HL-60/S4 treated with retinoic acid at 250 ng/mL for 4 days and 3 days (cell line): ENCODE results near the gene USP54.
"Not testable (repeated sequence)": the region's sequence is repeated elsewhere in the genome, so short reads cannot be mapped to it uniquely, and the experiment has no call there.

Experiments used
- in situ Hi-C: fragments of 300-500 bp; cut with MboI; formaldehyde crosslinking; loops from 2 replicates; pipeline ENCODE4 v1.7.0; 2022; ENCODE audit warnings: low sequenced_read_pairs

USP54 gene

DNA sequence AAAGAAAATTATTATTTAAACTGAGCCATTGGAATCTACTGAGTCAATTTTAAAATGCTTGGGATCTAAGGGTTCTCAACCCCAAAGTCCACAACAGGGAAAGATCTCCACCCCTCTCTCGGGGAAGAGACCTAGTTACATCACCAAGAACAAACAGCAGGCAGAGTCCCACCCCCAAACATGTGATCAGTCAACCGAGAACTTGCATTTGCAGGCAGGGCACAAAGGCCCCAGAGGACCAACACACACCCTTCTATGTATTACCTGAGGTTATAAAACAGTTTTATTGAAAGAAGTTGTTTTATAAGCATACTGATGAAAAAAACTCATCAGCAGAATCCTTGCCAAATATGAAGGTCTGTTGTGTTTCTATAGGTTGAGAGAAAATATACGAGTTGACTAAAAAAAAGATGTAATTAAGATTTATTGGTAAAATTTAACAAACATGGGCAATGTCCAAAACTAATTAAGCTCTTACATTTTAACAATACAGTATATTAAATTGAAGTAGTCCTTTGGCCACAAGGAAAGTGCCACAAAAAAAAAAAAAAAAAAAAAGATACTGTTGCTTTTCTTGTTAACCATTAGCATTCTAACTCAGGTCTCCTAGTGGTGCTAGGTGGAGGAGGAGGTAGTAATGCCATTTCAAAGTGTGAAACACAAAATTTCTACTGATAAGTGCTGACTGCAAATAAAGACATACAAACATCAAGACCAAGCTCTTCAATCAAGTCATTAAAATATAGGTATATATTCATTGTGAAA, 975 bp upstream of the USP54 start:
- in situ Hi-C loops: no loop called here

DNA sequence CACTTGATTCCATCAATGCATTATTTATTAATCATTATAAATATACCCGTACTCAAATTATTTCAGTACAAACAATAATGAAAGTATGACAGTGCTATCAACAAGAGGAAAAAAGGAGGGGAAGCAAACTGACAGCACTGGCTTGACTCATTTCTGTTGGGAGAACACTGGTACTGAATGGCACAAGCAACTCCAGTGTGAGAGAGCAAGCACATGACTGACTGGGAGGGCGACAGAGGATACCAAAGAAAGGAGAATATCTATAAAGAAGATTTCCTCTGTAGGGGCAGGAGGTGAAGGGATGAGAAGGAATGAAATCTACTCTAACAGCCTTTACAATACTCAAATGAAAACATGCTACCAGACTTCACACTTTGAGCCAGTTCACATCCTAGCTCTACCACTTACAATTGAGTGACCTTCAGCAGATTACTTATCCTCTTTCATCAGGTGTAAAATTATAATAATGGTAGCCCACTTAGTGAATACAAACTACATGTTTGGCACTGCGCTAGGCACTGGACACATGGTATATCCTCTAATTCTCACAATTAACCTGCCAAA, 1.5 kb downstream of the USP54 start:
- in situ Hi-C loops: no loop called here

DNA sequence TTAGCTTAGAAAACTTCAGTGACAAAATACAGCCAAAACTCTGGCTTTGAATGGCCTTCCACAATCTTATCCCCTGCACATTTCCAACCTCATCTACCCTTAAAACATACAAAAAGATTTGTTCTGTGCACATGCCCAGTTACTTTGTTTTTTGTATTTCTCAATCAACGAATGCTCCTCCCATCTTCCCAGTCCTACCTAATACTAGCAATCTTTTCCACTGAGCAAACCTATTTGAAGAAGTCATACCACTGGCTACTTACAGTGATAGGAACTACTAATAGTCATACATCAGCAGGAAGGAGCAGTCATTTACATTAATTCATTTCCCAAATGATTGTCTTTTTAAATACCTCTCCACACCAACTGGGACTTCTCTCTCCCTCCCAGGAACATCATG, 2.5 kb downstream of the USP54 start:
- in situ Hi-C loops: no loop called here

DNA sequence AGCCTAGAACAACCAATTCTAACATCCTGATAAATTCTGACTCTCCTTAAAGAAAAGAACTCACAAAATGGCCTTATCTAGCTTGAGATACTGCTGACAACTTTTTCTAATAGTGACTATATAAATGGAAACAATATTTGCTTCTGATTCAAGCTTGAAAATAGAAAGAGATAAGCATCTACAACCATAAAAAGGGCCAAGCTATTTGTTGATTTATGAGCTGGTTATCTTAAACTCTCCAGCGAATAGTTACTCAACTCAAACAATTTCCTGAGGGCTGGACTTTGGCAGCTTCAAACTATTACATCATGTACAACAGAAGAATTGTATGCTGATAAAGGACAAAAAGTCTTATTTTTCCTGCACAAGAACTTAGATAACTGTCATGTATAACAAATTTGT, 4.6 kb downstream of the USP54 start:
- in situ Hi-C loops: no loop called here

DNA sequence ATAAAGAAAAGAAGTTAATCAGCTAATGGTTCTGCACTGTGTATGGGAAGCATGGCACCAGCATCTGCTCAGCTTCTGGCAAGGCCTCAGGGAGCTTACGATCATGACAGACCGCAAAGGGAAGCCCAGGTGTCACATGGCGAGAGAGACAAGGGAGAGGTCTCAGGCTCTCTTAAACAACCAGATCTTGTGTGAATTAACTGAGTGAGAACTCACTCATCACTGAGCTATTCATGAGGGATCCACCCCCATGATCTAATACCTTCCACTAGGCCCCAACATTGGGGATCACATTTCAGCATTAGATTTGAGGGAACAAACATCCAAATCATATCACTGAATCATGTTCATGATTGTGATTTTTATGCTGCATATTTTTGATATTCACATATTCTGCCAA, 5.8 kb downstream of the USP54 start:
- in situ Hi-C loops: no loop called here

DNA sequence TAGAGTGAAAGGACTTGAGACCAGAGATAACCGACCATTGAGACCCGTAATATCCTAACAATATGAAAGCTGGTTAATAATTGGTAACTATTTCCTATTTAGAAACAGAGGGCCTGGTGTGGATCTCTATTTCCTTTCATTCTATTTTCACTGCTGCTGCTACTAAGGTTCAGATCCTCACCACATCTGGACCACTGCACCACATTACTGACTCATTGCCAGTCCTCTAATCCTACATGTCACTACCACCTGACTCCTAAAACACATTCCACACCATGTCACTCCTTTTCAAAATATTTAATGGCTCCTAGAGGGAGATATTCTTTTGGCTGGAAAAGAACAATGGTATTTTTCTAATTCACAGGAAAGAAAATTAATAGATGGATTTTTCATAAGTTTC, 6.4 kb downstream of the USP54 start:
- in situ Hi-C loops: no loop called here

DNA sequence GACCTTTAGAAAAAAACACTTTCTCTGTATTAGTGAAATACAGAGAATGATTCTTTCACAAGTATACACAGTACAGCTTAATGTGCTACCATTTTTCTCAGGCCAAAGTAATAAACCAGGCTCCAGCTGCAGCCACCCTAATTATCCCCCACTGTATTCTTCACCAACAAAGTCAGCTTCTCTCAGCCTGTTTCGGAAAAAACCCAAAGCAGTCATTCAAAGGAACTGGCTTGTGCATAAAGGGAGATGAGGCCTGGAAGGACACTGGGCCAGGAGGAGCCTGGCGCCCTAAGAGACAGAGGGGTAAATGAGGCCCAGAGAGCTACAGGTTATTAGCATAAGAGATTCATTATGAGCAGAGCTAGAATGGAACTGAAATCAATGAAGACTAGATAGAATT, 9.2 kb downstream of the USP54 start:
- in situ Hi-C loops: no loop called here

DNA sequence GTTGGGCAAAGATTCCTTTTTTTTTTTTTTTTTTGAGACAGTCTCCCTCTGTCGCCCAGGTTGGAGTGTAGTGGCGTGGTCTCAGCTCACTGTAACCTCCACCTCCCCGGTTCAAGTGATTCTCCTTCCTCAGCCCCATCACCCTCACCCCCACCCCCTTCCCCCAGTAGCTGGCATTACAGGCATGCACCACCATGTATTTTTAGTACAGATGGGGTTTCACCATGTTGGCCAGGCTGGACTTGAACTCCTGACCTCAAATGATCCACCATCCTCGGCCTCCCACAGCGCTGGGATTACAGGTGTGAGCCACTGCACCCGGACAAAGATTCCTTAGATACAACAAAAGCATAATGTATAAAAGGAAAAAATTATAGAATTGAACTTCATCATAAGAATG, 12.2 kb downstream of the USP54 start:
- in situ Hi-C loops: not testable (repeated sequence)

DNA sequence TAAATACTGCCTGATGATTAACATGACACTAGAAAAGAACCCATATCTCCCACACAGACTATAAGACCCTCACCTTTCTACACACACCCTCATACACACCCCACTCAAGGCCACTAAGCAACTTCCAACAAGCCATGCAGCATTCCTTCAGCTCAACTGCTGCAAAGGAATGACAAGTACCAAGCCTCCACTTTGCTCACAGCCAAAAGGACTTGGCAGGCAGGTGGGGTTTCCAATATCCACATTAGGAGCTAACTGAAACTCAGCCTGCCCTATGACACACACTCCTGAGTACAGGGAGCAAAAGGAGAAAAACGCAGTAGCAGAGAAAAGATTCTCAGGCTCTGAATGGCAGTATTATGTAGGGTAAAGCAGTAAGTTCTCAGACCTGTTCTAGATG, 13.4 kb downstream of the USP54 start:
- in situ Hi-C loops: no loop called here

DNA sequence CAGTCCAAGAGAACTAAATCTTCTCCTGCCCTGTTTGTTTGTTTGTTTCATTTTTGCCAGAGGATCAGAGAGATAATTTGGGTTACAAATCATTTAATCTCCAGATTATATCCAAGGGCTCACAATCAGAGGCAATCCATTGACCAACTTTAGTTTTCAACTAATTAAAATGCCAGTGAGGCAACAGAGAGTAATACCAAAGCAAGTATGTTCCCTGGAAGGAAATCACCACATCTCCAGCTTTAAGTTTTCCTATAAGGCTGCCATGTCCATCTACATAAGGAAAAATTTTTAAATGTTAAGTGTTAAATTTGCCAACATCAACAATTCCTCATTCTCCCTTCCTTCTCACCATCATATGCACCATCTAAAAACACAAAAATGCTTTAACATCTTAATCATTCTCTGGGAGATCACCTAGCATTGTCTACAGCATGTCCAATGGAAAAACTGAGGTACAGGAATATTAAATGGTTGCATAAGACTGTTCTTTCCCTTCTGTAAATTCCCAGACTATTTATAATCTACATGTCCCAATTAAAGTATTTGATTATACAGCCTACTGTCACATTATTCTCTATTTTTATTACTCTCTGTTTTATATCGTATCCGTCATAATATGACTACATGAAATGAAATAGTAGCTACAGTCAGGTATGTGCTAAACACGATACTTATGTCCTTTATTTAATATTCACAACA, 14.1 kb downstream of the USP54 start:
- in situ Hi-C loops: no loop called here

DNA sequence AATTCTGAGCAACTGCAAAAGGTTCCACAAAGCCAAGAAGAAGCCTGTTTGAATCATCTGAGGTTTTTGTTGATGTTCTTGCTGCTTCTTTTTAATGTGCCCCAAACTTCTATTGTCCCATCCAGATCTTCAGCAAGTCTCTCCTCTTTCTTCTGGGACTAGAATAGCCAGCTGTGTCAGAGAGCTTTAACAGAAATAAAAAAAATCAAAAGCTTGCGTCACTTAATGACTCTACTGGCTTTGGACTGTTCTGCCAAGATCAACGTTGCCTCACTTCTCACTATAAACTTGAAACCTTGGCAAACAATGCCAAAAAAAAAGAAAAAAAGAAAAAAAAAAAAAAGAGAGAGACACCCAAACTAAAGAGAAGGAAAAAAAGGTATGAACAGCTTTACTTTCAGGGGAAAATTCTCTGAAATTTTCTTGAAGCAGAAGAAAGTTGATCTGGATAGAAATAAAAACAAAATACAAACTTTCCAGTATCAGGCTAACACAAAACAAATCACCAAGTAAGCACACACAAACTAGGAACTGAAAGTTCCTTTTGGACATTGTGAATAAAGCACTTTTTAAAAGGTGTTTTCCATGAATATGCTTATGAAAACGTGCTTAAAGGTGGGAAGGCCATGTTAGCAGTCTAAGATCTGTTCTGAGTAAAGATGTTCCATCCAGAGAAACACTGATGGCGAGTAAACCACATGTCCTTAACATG, 14.8 kb downstream of the USP54 start:
- in situ Hi-C loops: no loop called here

DNA sequence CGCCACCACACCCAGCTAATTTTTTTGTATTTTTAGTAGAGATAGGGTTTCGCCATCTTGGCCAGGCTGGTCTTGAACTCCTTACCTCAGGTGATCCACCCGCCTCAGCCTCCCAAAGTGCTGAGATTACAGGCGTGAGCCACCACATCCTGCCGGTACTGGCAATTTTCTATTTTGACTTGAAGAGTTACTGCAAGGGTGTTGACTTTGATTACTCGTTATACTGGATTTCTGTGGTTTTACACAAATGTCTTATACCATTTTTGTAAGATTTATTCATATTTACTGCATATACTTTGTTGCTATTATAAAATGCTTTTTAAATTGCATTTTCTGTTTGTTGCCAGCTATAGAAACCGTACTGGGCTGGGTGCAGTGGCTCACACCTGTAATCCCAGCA, 24.1 kb downstream of the USP54 start:
- in situ Hi-C loops: not testable (repeated sequence)

DNA sequence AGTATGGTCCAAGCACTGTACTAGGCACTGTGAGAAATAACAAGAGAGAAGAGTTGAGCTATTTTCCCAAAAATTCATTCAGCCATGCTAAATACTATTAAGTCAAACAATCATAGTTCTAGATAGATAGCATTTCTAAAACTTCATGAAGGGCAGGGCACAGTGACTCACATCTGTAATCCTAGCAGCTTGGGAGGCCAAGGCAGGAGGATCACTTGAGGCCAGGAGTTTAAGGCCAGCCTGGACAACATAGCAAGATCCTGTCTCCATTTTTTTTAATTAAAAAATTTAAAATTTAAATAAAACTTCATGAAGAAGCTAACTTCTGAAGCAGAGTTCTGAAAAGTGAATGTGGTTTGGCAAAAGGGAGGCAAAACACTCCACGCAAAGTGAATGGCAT, 29.9 kb downstream of the USP54 start:
- in situ Hi-C loops: no loop called here

DNA sequence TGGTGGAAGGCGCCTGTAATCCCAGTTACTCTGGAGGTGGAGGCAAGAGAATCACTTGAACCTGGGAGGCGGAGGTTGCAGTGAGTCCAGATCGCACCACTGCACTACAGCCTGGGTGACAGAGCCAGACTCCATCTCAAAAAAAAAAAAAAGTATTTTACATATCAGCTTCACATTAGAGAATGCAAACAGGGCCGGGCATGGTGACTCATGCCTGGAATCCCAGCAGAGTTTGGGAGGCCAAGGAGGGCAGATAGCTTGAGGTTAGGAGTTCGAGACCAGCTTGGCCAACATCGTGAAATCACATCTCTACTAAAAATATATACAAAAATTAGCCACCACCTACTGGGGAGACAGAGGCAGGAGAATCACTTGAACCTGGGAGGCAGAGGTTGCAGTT, 31.6 kb downstream of the USP54 start:
- in situ Hi-C loops: no loop called here

DNA sequence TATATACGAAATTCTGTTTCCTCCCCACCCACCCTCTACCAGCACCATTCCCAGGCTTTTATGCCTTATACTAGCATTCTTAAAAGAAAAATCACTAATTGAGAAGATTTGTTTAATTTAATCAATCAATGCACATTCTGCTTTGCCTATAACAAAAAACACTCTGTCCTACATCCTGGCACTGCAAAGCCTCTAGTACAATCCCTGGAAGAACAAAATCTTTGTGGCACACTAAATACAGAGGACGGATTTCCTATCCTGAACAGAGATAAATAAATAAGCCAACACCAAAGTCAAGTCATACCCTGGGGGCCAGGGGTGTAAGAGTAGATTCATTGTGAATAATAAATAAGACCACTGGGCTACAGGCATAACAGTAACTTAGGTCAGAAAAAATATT, 34.3 kb downstream of the USP54 start:
- in situ Hi-C loops: no loop called here

DNA sequence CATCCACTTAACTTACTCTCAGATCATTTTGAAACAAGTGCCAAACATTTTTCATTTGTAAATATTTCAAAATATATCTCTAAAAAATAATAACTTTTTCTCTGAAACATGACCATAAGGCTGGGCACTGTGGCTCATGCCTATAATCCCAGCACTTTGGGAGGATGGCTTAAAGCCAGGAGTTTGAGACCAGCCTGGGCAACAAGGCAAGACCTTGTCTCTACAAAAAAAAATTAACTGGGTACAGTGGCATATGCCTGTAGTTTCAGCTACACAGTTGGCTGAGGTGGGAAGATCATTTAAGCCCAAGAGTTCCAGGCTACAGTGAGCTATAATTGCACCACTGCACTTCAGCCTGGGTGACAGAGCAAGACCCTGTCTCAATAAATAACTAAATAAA, 36.4 kb downstream of the USP54 start:
- in situ Hi-C loops: no loop called here

DNA sequence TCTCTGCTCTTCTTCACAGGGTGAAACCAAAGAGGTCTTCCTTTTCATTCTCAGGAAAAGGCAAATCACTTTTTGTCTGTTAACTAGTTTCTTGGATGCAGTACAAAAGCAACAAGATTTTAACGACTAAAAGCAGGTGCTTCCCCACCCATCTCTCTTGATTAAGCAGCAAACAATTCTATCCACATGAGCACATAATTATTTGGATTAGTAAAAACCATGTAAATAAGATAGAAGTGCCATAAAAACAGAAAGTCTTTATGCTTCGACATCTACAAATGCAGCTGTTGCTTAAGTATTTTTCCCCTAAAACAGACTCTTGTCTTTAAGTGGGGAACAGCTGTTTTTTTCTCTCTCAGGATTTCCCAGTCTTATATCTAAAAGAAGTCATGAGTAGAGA, 37.4 kb downstream of the USP54 start:
- in situ Hi-C loops: no loop called here

DNA sequence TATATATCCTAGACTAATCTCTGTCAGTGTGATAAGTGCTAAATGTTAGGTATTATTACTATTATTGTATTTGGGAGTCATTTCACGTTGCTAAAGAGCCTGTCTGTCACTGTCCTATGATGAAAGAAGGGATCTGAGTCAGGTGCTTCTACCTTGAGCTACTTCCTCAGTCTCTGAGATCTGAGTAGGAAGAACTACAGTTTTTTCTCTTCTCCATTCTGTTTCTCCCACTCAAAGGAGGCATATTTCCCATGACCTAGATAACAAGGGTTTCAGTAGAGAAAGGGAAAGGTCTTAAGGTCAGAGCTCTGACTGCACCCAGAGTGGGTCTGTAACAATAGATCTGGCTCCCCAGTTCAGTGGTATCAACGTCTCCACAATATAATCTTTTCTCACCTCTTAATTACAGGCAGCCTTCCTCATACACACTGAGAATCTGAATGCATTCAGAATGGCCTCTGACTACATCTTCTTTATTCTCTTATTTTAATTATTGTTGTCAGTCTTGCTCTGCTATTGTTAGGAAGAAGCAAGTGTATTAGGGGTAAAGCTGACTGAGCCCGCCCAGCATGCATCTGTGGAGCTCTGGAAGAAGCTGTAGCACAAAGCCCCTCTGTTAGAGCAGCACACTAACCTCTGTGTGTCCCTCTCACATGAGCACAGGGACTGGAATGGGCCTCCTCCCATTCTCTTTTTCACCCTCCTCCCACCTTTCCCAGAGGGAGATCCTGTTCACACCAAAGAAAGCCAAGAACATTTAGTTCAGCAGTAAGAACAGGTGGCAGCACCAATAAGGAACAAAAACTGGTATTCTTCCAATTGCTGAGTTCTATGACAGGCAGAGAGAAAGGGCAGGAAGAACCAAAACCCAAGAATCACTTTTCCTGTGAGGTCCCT, 38.1 kb downstream of the USP54 start:
- in situ Hi-C loops: no loop called here

DNA sequence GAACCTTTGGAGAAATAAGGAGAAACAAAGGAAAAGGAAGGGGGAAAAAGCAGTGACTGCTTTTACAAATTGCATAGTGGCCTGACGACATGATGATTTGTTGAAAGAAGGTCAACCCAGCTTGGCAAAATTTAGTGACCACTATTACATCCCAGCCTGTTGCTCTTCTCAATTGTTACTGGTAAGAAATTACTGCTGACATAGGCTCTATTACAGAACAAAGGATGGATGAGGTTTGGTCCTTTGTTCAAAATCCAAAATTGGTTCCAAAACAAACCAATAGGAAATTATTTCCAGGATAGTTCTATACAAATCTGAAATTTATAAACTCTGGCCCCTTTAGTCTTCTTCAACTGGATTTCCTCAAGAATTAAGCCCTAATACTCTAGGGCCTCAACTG, 39.6 kb downstream of the USP54 start:
- in situ Hi-C loops: no loop called here

DNA sequence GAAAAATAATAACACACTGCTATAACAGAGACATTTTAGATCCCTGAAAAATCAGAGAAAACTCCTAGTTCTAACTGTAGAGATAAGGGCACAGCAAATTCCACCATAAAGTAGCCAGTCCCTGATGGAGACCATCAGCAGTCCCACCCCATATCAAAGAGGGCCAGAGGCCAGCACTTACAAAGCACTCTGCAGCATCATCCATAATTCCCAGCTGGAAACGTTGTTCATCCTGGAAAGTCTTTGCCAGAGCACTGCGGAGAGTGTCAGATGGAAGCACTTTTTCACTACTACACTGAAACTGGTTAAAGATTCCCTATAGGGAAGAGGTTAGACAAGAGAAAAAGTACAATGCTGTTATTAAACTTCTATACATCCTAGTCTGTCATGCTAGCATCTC, 45.8 kb downstream of the USP54 start:
- in situ Hi-C loops: no loop called here

DNA sequence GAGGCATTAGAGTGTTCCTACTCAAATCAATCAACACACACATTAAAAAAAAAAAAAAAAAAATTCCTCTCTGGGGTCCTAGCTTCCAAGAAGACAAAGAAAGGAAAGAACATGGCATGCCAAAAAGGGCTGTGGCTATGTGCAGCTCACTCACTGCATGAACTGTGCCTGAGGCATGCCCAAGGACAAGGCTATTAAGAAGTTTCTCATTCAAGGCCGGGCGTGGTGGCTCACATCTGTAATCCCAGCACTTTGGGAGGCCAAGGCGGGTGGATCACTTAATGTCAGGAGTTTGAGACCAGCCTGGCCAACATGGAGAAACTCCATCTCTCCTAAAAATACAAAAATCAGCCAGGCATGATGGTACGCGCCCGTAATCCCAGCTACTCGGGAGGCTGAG, 53.4 kb downstream of the USP54 start:
- in situ Hi-C loops: no loop called here
